ENCODE results near the gene CHST11.

DNA sequence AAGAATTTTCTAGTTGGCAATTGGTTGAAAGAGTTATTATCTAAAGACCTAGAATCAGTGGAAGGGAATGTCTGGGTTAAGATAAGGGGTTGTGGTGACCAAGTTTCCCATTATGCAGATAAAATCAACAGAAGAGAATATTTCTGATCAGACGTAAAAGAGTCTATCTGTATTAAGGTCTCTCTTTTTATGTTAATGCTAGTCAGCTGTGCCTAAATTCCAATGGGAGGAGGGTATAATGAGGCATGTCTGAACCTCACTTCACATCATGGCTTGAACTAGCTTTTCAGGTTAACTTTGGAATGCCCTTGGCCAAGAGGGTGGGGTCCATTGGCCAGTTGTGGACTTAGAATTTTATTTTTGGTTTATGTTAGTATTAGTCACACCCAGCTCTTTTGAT is 34.3 kb upstream of the CHST11 start:
- TF ChIP-seq, protein P1, sequence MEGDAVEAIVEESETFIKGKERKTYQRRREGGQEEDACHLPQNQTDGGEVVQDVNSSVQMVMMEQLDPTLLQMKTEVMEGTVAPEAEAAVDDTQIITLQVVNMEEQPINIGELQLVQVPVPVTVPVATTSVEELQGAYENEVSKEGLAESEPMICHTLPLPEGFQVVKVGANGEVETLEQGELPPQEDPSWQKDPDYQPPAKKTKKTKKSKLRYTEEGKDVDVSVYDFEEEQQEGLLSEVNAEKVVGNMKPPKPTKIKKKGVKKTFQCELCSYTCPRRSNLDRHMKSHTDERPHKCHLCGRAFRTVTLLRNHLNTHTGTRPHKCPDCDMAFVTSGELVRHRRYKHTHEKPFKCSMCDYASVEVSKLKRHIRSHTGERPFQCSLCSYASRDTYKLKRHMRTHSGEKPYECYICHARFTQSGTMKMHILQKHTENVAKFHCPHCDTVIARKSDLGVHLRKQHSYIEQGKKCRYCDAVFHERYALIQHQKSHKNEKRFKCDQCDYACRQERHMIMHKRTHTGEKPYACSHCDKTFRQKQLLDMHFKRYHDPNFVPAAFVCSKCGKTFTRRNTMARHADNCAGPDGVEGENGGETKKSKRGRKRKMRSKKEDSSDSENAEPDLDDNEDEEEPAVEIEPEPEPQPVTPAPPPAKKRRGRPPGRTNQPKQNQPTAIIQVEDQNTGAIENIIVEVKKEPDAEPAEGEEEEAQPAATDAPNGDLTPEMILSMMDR (IDR thresholded peaks at IDR 0.05), result no peak
- TF ChIP-seq EZH2 (IDR thresholded peaks at IDR 0.05) (no peak), EZH2phosphoT487 (IDR thresholded peaks at IDR 0.05) (no peak)

Measured in neural progenitor cell (in vitro differentiated cells).